ENCODE results near the gene GALNT7. TPM values are rescaled to one million over a fixed set of nuclear protein-coding genes. Genes with fewer than 3 reads are reported as not detected.

The GALNT7 gene
- total and polyA plus RNA-seq, 4 donors = 9.3 to 32.7 (median 14.3) TPM

DNA sequence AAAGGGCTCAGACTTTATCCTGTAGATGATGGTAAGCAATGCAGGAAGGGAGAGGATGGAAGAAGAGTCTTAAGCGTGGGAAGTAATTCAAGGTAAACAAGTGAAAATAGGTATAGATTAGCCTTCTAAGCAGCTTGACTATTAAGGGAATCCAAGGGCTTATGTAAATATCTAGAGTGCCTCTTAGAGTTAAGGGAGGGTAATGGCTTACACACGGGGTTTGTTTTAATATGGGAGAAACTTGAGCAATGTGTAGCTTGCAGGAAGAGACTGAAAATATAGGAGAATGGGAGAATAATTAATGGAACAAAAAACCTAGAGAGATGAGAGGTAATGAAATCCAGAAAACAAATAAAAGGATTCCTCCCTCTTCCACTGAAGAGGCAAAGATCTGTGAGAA is 189.3 kb downstream of the GALNT7 start:
- no peaks in the 10 kb centered on the region for H3K27me3 ChIP-seq (ENCODE audit: control insufficient read depth in 3 of 3, insufficient read depth in 3 of 3, low read length in 2 of 3)
- no peak overlapping the region for H3K27ac ChIP-seq (ENCODE audit: low read depth in 1 of 2, low read length in 1 of 2)
- 65 to 80% methylated on average over 2 of the region's 2 CpGs for WGBS, 2 donors
- H3K9ac ChIP-seq (ENCODE audit: insufficient read depth in 1 of 2, low read length in 2 of 2) = no peak overlapping the region
- DNase-seq (peak in 2 of 3 donors; percentile 15 to 44), ATAC-seq (ENCODE audit: insufficient read depth, low FRiP score) (no peak)
- no peak overlapping the region for H3K4me3 ChIP-seq
- no peaks in the 10 kb centered on the region for H3K9me3 ChIP-seq (ENCODE audit: control insufficient read depth in 4 of 4, insufficient read depth in 3 of 4, low read length in 3 of 4)
- TF ChIP-seq, protein P1, sequence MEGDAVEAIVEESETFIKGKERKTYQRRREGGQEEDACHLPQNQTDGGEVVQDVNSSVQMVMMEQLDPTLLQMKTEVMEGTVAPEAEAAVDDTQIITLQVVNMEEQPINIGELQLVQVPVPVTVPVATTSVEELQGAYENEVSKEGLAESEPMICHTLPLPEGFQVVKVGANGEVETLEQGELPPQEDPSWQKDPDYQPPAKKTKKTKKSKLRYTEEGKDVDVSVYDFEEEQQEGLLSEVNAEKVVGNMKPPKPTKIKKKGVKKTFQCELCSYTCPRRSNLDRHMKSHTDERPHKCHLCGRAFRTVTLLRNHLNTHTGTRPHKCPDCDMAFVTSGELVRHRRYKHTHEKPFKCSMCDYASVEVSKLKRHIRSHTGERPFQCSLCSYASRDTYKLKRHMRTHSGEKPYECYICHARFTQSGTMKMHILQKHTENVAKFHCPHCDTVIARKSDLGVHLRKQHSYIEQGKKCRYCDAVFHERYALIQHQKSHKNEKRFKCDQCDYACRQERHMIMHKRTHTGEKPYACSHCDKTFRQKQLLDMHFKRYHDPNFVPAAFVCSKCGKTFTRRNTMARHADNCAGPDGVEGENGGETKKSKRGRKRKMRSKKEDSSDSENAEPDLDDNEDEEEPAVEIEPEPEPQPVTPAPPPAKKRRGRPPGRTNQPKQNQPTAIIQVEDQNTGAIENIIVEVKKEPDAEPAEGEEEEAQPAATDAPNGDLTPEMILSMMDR (IDR thresholded peaks at IDR 0.05; ENCODE audit: control extremely low read depth, extremely low read depth) = no peak
- no peaks in the 10 kb centered on the region for H3K4me1 ChIP-seq (ENCODE audit: control insufficient read depth in 5 of 5, insufficient read depth in 5 of 5, low read length in 5 of 5)
- H3K36me3 ChIP-seq (ENCODE audit: control insufficient read depth in 4 of 4, insufficient read depth in 4 of 4, low read length in 4 of 4) = no peaks in the 10 kb centered on the region

DNA sequence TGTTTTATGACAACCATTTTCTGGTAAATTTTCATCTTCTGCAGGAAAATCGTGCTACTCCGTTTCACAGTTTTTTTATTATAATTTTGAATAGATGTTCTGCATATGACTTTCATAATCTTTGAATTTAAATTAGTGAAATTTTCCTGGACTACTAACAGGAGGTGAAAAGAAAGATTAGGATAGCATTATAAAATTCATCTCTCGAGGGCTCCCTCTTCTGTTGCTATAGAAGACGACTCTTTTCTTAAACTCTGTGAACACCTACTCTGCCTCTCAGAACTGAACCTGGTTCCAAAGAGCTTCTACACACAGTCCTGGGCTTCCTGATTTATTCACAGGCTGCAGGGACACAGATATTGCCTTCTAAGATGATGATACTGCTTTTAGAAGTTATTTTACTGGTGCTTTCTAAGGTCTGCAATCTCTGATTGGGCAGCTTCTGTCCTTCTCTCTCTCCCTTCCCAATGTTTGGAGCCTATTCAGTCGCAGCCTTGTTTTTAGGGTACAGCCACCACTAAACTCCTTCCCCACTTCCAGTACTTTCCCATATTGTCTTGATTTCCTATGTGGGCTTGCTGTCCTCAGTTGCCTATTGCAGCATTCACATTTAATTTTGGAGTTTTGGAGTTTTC is 192.1 kb downstream of the GALNT7 start:
- Histone ChIP-seq H3K27me3 (ENCODE audit: control insufficient read depth in 3 of 3, insufficient read depth in 3 of 3, low read length in 2 of 3) (no peaks in the 10 kb centered on the region), H3K27ac (ENCODE audit: low read depth in 1 of 2, low read length in 1 of 2) (no peak overlapping the region), H3K9me3 (ENCODE audit: control insufficient read depth in 4 of 4, insufficient read depth in 3 of 4, low read length in 3 of 4) (no peaks in the 10 kb centered on the region), H3K4me3 (no peak overlapping the region), H3K4me1 (ENCODE audit: control insufficient read depth in 5 of 5, insufficient read depth in 5 of 5, low read length in 5 of 5) (peaks cover 0 to 2% (median 0%) of the 10 kb centered on the region in 5 donors), H3K36me3 (ENCODE audit: control insufficient read depth in 4 of 4, insufficient read depth in 4 of 4, low read length in 4 of 4) (no peaks in the 10 kb centered on the region), H3K9ac (ENCODE audit: insufficient read depth in 1 of 2, low read length in 2 of 2) (no peak overlapping the region)
- ATAC-seq (ENCODE audit: insufficient read depth, low FRiP score) (no peak), DNase-seq (peak in 2 of 3 donors; percentile 11 to 22)
- TF ChIP-seq, protein P1 (IDR thresholded peaks at IDR 0.05; ENCODE audit: control extremely low read depth, extremely low read depth) = no peak
- WGBS, 2 donors = 60 to 66% methylated on average over 5 of the region's 5 CpGs

DNA sequence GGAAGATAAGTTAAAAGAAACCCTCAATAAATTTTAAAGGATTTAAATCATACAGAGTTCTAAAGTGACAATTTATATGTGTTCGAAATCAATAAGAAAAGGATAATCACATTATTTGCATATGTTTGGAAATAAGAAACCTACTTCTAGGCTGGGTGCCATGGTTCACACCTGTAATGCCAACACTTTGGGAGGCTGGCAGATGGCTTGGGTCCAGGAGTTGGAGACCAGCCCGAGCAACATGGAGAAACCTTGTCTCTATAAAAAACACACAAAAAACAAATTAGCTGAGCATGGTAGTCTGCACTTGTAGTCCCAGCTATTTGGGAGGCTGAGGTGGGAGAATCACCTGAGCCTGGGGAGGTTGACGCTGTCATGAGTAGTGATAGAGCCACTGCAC is 194.1 kb downstream of the GALNT7 start:
- TF ChIP-seq, protein P1 (IDR thresholded peaks at IDR 0.05; ENCODE audit: control extremely low read depth, extremely low read depth) = no peak

More for the DNA sequence above, 194.1 kb downstream of the GALNT7 start:
- H3K36me3 ChIP-seq (ENCODE audit: control insufficient read depth in 4 of 4, insufficient read depth in 4 of 4, low read length in 4 of 4) = no peaks in the 10 kb centered on the region
- H3K9ac ChIP-seq (ENCODE audit: insufficient read depth in 1 of 2, low read length in 2 of 2) = no peak overlapping the region
- no peak overlapping the region for H3K27ac ChIP-seq (ENCODE audit: low read depth in 1 of 2, low read length in 1 of 2)
- no peaks in the 10 kb centered on the region for H3K27me3 ChIP-seq (ENCODE audit: control insufficient read depth in 3 of 3, insufficient read depth in 3 of 3, low read length in 2 of 3)
- H3K9me3 ChIP-seq (ENCODE audit: control insufficient read depth in 4 of 4, insufficient read depth in 3 of 4, low read length in 3 of 4) = no peaks in the 10 kb centered on the region
- H3K4me3 ChIP-seq = no peak overlapping the region
- WGBS, 2 donors = 91 to 94% methylated on average over 3 of the region's 3 CpGs
- ATAC-seq (ENCODE audit: insufficient read depth, low FRiP score) (no peak), DNase-seq (no peak)
- peaks cover 0 to 2% (median 0%) of the 10 kb centered on the region in 5 donors for H3K4me1 ChIP-seq (ENCODE audit: control insufficient read depth in 5 of 5, insufficient read depth in 5 of 5, low read length in 5 of 5)
